ENCODE measurements around the gene GUCA1A. TPM values are rescaled to one million over a fixed set of nuclear protein-coding genes. Genes with fewer than 3 reads are reported as not detected.

The GUCA1A gene
- total RNA-seq, 4 donors from 2014 or later, result not detected

DNA sequence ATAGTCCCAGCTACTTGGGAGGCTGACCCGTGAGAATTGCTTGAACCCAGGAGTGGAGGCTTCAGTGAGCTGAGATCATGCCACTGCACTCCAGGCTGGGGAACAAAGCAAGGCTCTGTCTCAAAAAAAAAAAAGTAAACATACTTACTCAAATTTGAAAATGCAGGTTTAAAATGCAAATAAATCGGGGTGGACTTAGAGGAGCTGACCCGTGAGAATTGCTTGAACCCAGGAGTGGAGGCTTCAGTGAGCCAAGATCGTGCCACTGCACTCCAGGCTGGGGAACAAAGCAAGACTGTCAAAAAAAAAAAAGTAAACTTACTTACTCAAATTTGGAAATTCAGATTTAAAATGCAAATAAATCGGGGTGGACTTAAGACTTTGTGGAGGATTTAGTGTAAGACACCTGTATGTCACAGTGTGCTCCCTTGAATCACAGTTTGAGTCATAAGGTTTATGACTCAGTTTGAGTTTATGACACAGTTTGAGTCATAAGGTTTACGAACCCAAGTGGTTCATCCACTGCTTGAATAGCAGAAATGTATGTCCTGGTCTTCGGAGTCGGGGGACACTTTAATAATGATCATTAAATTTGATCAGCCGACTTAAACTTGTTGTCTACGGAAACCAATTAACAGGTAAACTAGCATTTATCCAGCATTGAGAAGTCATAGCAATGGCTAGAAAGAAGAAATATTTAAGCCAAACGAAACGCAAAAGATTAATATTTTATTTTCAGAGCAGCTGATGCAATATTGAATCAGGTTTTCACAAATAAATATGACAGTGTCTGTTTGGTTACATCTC is 51.3 kb downstream of the GUCA1A start:
- H3K36me3 ChIP-seq, result peaks cover 0 to 28% (median 0%) of the 10 kb centered on the region in 3 donors
- no peak for DNase-seq (ENCODE audit: low spot score in 2 of 2)
- no peaks in the 10 kb centered on the region for H3K27me3 ChIP-seq
- 69 to 72% methylated on average over 12 of the region's 12 CpGs for WGBS, 2 donors
- no peak overlapping the region for H3K27ac ChIP-seq
- H3K4me3 ChIP-seq, result no peak overlapping the region
- no peaks in the 10 kb centered on the region for H3K9me3 ChIP-seq
- H3K4me1 ChIP-seq, result no peaks in the 10 kb centered on the region
- TF ChIP-seq, protein P1, sequence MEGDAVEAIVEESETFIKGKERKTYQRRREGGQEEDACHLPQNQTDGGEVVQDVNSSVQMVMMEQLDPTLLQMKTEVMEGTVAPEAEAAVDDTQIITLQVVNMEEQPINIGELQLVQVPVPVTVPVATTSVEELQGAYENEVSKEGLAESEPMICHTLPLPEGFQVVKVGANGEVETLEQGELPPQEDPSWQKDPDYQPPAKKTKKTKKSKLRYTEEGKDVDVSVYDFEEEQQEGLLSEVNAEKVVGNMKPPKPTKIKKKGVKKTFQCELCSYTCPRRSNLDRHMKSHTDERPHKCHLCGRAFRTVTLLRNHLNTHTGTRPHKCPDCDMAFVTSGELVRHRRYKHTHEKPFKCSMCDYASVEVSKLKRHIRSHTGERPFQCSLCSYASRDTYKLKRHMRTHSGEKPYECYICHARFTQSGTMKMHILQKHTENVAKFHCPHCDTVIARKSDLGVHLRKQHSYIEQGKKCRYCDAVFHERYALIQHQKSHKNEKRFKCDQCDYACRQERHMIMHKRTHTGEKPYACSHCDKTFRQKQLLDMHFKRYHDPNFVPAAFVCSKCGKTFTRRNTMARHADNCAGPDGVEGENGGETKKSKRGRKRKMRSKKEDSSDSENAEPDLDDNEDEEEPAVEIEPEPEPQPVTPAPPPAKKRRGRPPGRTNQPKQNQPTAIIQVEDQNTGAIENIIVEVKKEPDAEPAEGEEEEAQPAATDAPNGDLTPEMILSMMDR (IDR thresholded peaks at IDR 0.05), result no peak
- TF ChIP-seq POLR2A (IDR thresholded peaks at IDR 0.05) (no peak), EP300 (IDR thresholded peaks at IDR 0.05) (no peak)

DNA sequence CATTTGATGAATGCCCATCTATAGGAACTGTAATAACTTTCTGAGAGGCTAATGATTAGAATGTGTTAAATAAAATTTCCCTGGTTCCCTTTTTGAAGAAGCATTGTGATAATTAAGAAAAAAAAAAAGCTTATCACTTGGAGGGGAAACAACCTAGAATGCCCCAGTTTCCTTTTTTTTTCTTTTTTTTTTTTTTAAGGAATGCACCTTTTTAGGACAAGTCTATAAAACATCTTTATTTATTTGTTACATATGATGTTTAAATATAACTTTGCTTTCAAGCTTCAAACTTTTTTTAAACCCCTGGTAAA is 51.8 kb downstream of the GUCA1A start:
- peaks cover 0 to 33% (median 0%) of the 10 kb centered on the region in 3 donors for H3K36me3 ChIP-seq

DNA sequence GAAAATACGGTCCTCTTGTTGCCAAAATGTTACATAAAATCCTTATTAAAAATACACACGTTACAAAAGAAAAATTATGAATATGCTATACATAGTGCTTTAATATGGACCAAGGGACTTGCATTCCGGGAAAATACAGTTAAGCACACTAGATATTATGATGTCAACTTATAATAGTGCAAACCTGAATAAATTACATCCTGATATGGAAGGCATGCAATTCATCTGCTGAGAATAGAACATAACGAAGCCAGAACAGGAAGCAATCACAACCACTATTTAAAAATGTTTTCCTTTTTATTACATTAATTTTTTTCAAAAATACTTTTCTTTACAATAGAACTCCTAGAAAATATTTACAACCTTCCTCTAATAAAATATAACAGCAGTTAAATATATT is 52.3 kb downstream of the GUCA1A start:
- TF ChIP-seq POLR2A (IDR thresholded peaks at IDR 0.05) (no peak), EP300 (IDR thresholded peaks at IDR 0.05) (no peak)
- TF ChIP-seq, protein P1 (IDR thresholded peaks at IDR 0.05), result no peak
- 43 to 44% methylated on average over 4 of the region's 4 CpGs for WGBS, 2 donors
- no peak for DNase-seq (ENCODE audit: low spot score in 2 of 2)
- Histone ChIP-seq H3K4me3 (no peak overlapping the region), H3K36me3 (peaks cover 0 to 33% (median 0%) of the 10 kb centered on the region in 3 donors), H3K9me3 (no peaks in the 10 kb centered on the region), H3K27me3 (no peaks in the 10 kb centered on the region), H3K27ac (no peak overlapping the region), H3K4me1 (no peaks in the 10 kb centered on the region)

More for the DNA sequence above, 51.8 kb downstream of the GUCA1A start:
- Histone ChIP-seq H3K4me1 (no peaks in the 10 kb centered on the region), H3K27me3 (no peaks in the 10 kb centered on the region), H3K4me3 (no peak overlapping the region), H3K9me3 (no peaks in the 10 kb centered on the region), H3K27ac (no peak overlapping the region)
- no peak for DNase-seq (ENCODE audit: low spot score in 2 of 2)
- TF ChIP-seq, protein P1 (IDR thresholded peaks at IDR 0.05), result no peak
- TF ChIP-seq POLR2A (IDR thresholded peaks at IDR 0.05), result no peak
- no peak for TF ChIP-seq EP300 (IDR thresholded peaks at IDR 0.05)

DNA sequence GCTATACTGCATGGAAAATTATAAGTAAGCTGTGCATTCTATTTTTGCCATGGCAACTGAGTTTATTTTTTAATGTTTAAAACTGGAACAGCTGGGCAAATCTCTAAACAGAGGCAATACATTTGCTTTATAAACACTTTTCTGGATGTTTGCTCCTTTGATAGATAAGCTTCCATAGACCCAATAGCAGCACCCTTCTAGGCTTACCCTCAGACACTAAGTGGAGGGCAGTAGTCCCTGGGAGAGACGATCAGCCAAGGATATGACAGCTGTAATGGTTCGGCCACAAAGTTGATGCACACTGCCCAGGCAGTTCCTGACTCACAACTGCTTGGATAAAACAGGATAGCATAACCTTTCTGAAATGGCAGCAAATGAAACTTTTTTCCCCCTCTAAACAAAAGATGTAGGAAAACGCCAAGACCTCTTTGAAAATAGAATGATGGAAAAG is 53.0 kb downstream of the GUCA1A start:
- Histone ChIP-seq H3K4me3 (no peak overlapping the region), H3K36me3 (peaks cover 0 to 40% (median 0%) of the 10 kb centered on the region in 3 donors), H3K27ac (no peak overlapping the region), H3K9me3 (no peaks in the 10 kb centered on the region), H3K4me1 (no peaks in the 10 kb centered on the region), H3K27me3 (no peaks in the 10 kb centered on the region)
- 50 to 55% methylated on average over 3 of the region's 3 CpGs for WGBS, 2 donors
- TF ChIP-seq EP300 (IDR thresholded peaks at IDR 0.05) (no peak), POLR2A (IDR thresholded peaks at IDR 0.05) (no peak)
- TF ChIP-seq, protein P1 (IDR thresholded peaks at IDR 0.05), result no peak
- DNase-seq (ENCODE audit: low spot score in 2 of 2), result no peak

DNA sequence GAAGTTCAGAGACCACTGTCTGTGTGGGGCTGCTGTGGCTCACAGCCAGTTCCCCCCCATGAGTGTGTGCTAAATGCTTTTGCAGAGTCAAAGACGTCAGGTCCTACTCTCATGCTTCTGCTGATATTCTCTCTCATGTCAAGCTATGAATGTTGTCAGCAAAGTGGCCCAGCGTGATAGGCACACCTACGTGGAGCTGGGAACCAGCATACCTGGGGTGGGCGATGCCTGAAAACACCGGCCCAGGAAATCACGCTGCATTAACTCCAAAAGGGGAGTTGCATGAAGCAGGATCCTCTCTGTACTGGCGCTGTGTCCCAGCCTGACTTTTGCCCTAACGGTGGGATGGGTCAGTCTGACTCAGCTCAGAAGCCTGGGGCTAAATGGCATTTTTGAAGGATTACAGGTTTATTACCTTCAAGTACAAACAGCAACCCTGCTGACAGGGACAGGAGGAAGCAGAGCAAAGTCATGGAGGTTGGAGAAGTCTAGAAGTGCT is 53.5 kb downstream of the GUCA1A start:
- DNase-seq (ENCODE audit: low spot score in 2 of 2), result no peak
- H3K4me1 ChIP-seq, result no peaks in the 10 kb centered on the region
- no peak overlapping the region for H3K4me3 ChIP-seq
- no peaks in the 10 kb centered on the region for H3K9me3 ChIP-seq
- H3K36me3 ChIP-seq, result peaks cover 0 to 45% (median 0%) of the 10 kb centered on the region in 3 donors
- H3K27me3 ChIP-seq, result no peaks in the 10 kb centered on the region
- TF ChIP-seq, protein P1 (IDR thresholded peaks at IDR 0.05), result no peak
- TF ChIP-seq POLR2A (IDR thresholded peaks at IDR 0.05) (no peak), EP300 (IDR thresholded peaks at IDR 0.05) (no peak)
- H3K27ac ChIP-seq, result no peak overlapping the region
- WGBS, 2 donors, result 60 to 73% methylated on average over 8 of the region's 8 CpGs

All from tibial nerve (tissue), 4 donors.